NCI-H2227 (cell line): ENCODE data around the gene MAS1L.
A peak's percentile ranks its signal among the peaks of the same experiment; 100 is the strongest.

Experiments used
- DNase-seq: peaks from one replicate; lab custom pipeline; 2025; ENCODE audit not compliant: unreplicated experiment; lab: John Stamatoyannopoulos, UW

Gene MAS1L

DNA sequence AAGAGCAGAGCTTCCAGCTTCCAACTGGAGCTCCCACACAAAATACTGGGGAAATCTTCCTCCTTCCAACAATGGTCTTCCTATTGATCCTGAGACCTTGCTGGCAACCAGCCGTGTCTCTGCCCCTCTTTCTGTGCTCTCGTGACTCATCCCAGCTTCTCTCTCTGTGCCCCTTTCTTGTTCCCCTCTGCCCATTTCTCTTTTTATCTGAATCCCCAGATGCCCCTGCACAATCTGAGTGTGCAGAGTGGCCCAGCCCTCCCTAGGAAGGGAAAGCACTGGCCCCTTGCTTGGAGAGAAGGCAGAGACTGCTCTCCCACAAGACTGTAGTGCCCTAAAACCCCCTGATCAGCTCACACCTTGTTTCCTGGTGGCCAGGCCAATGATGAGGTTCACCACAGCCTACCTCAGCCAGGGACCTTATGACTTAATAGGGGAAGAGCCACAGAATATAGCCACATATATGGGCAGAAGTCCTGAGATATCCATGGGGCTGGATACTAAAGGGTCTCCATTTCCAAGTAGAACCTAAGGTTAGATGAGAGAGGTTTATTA, 23.1 kb upstream of the MAS1L start:
- DNase-seq, result no peak

DNA sequence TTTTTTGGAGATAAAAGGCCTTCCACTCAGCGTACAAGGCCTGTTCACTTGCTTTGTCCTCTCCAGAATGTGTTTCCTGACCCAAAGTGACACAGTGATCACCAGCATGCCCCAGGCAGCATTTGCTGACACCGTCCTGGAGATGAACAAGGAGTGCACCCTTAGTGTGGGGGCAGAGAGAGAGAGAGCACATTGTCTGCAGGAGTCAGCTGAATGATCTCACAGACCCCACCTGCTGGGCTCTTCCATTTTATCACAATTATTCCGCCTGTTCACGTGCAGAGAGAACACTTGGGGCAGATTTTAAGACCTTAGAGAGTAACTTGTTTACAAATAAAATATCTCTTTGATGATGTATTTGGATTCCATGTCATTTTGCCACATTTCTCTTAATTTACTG, 22.4 kb upstream of the MAS1L start:
- DNase-seq, result peak; percentile 67

DNA sequence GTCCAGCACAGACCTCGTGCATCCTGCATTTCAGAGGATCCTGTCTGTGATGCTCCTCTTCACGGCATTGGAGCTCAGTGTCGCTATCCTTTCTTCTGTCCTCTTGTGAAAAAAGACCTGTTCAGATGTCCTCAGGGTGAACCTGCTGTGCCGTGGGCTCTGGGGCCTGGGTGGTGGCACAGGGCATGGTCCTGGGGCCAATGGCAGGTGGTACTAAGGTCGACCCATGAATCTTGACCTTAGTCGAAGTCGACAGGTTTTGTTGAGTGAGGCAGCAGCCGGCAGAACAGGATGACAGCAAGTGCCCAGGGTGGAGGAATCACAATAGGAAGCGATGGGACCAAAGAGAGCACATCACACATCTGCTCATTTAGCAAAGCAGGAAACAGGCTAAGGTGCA, 22.0 kb upstream of the MAS1L start:
- DNase-seq, result no peak

DNA sequence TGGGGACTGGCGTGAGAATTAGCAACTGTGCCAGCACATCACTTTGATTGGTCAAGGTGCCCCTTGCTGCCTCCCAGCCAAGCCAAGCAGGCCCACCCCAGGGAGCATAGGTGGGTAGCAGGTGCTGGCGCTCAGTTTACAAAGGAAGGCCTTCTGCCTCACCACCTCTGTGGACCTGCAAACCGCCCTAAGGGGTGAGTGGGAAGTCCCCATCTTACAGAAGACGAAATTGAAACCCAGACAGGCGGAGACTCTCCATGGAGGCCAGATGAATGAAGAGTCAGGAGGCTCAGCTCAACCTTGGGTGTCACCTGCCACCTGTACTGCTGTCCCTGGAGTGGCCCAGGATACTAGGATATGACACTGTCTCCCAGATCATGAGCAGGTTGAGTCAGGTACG, 21.5 kb upstream of the MAS1L start:
- DNase-seq, result no peak

DNA sequence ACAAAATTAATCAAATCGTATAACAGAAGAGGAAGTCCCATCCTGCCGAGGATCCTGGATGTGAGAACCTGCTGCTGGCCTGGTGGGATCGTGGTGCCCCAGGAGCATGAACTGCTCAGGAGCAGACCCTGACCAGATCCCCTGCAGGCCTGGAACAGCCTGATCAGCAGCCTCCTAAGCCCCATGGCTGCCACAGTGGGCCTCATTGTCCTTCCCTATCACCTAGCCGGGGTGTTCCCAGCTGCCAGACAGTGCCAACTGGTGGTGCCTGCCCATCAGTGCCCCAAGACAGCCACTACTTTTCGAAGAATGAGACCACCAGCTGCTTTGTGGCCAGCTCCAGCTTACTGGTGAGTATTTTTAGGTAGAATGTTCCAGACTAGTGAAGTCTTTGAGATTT, 19.6 kb upstream of the MAS1L start:
- no peak for DNase-seq

DNA sequence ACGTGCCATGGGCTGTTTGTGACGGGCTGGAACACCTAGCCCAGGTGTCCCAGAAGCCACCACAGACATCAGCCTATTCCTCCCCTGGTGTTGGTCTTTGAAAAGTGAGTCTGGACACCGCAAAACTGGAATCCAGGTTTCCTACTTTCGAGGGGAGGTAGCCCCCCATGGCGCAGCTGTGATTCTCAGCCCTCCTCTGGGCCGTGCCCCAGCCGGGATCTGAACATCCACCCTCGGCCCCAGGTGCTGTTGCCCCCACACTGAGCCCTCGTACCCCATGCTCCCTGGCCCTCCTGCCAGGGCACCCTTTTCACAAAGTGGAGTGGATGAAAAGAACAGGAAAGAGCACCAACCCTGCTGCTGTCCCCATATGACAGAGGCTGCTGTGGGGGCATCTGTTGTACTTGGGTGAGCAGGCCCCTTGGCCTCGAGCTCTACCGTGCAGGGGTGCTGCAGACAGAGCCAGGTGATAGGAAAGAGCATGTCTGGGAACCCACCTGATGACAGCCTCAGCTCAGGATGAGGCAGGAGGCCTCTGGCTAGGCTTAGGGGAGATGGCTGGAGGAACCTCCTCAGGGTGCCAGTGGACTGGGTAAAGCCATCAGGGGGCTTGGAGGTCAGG, 18.8 kb upstream of the MAS1L start:
- DNase-seq, result no peak

DNA sequence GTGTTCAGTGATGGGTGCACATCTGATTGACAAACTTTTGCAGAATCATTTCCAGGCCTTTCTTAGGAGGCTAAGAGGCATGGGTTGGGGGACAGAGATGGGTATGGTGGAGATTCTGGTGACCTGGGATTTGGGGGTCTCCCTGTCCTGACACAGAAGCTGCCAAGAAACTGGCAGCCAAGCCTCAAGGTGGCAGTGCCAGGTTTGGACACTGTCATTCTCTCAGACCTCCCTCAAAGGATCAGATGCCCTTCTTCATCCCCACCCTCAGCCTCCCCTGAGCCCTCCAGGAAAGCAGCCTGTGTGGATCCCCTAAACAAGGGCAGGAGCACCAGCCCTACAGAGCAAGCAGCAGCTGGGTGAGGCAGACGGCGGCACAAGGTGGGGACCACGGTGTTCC, 18.1 kb upstream of the MAS1L start:
- no peak for DNase-seq

DNA sequence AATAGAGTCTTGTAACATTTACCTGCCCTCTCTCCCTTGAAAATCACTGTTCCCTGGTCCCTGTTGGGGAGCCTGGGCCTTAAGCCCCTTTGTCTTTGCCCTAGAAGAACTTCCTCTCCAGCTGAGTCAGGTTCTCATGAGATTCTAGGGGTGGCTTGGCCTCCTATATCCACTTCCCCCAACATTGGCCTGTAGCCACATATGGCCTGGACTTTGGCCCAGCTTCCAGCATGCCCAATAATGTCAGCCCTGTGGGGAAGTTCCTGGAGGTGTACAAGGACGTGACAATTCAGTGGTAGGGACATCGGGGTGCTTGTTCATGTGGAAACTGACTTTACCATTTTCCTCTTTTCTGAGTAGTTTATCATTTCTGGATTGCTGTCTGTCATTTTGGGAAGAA, 17.2 kb upstream of the MAS1L start:
- DNase-seq, result no peak

DNA sequence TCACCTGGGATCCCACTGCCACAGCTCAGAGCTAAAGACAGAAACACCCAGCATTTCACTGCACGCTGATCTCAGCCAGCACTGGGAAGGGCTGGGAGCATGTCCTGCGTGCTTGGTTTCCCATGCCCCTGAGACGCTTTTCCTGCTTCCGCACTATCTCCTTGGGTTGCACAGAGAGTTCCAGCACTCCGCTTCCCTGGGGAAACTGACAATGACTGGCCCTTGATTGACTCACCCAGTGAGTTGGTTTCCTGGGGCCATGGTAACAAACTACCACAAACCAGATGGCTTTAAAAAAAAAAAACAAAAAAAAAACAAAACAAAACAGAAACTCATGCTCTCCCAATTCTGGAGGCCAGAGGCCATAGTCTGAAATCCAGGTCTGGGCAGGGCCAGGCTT, 14.8 kb upstream of the MAS1L start:
- no peak for DNase-seq

DNA sequence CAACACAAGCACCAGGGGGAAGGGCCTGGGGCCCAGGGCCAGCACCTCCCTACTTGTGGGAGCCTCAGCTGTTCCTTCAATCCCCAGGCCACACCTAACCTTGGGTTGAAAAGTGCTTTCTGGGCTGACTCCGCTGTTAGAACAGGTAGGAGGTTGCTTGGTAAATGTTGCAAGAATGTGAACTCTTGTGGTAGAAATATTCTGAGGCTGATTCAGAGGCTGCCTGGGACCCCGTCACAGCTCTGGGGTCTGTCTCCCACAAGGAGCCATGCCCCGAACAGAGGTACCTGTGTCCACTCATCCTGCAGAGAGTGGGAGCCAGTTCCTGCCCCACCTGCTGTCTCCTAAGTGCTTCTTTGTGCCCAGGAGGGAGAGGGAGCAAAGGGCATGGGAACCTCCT, 14.4 kb upstream of the MAS1L start:
- no peak for DNase-seq

DNA sequence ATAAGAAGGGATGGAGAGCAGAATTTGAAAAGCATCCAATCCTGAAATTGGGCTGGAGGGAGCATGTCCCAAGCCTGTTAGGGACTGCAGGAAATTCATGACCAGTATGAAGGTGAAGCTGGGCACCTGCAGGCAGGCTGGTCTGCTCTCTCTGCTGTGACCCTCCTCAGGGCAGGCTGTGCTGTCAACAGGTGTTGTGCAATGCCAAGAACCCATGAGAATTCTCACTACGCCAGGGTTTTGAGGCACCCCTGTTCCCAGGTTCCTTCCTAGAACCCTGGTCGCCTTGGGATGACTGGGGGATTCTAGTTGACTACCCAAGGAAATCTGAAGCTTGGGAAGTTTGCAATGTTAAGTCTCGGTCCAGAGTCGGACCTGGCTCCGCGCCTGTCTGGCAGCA, 13.3 kb upstream of the MAS1L start:
- DNase-seq, result no peak

DNA sequence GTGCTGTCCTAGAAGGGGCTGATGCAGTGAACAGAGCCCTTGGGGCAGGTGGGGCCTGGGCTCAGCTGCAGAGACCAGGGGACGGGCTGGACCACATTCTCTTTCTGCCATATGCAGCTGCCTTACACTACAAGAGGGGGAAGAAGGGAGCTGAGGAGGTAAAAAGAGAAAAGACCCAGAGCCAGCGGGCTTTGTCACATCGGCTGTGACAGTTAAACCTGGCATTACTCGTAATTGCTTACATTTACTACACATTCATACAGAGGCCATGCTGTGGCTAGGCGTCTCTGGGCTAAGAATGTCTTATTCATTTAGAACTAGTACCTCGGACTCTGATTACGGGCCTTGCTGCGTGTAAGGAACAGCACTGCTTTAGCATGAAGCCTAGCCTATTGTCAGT, 12.8 kb upstream of the MAS1L start:
- DNase-seq, result no peak

DNA sequence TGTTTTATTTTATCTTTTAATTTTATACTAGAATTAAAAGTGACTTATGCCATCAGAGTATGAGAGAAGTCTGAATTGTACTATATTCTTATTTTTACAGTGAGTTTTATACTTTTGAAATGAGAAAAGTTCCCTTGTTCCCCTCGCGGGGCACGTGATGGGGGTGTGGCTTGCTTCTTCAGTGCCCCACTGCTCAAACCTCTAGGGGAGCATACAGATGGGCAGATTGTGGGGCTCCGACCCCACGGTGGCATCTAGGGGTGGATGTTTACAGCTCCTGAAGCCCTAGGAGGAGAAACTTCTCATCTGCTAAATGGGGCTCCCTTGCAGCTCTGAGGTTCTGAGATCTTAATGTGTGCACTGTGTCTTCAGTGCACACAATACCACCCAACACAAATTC, 11.9 kb upstream of the MAS1L start:
- no peak for DNase-seq

DNA sequence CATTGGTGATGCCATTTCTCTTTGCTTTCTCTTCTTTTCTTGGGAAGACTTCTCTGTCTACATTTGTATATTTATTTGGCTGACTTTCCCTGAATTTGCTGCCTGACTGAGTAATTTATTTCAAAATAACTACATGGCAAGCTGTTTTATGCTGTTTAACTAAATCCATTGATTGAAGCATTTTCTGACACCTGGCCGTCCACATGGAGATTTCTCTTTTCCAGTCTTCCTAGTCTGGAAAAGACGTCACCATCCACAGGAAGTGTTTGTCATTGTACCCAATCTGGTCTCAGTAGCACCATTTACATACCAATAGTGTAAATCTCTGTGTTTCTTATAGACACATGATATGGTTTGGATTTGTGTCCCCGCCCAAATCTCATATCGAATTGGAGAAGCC, 9.2 kb upstream of the MAS1L start:
- DNase-seq, result no peak

DNA sequence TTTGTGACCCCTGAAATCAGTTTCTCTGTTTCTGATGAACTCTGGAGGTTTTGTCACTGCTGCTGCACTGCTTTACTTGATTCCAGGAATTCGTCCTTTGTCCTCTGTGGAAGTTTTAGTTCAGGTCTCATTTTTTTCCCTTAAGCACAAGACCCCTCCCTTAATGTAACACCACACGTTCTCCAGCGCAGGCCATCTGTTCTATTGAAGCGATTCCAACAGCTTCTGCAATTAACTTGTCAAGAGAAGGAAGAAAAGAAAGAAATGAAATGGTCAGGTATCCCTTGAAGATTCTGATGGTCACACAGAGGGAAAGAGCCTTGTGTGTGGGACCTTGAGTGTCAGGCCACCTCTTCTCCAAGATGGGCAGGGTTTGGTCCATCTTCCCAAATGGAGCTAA, 7.8 kb upstream of the MAS1L start:
- DNase-seq, result no peak

DNA sequence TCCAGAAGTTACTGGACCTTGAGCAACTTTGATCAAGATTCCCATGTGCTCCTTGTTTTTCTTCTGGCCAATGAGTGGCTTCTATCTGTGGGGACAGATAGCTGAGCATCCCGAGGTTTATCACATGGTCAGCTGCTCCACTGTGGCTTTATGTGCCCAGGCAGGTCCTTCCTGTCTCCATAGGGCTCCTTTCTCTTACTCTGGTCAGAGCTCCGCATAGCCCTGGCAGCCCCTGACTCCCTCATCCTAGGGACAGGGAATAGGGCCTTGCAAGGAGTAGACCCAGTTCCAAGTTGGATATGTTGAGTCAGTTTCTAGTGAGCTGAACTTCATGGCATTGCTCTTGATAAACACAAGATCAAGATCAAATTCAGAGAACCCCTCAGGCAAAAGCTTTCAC, 6.4 kb upstream of the MAS1L start:
- no peak for DNase-seq

DNA sequence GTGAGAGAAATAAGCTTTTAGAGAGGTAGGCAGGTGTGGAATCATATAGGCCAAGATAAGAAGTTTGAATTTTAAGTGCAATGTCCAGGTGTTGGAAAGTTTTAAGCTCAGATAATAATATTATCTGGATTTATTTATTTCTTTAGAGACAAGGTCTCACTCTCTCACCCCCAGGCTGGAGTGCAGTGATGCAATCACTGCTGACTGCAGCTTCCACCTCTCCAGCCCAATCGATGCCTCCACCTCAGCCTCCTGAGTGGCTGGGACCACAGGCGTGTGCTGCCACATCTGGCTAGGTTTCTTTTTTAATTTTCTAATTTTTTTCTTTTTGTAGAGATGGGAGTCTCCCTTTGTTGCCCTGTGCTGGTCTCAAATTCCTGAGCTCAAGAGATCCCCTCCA, 5.5 kb upstream of the MAS1L start:
- DNase-seq, result no peak

DNA sequence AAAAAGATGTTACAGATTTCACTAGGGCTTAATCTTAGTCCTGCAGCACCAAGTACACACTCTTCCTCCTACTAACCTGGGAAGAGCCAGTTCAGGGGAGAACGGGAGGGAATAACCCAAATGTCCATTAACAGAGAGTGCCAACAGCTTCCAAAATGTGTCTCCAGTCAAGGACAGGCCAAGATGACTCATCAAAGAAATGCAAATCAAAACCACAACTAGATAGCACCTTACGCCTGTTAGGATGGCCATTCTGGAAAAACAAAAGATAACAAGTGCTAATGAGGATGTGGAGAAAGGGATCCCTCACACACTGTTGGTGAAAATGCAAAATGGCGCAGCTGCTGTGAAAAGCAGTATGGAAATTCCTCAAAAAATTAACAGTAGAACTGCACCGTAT, 3.8 kb upstream of the MAS1L start:
- DNase-seq, result no peak

DNA sequence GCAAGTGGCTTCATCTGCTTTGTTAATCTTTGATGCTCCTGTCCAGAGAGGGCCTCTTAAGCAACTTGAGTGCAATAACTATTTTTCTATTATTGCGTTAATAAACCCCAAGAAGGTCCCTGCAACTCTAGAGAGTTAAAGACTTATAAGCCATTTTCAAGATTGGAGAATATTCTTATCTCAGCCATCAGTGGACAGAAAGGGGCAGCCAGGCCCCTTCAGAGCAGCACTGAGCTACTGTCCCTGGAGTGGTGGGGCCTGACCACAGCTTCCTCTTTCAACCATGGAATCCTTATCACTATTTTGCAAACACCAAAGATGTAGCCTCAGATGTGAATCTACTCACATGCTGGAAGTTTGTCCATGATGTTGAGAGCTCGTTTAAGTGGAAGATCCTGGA, 2.8 kb upstream of the MAS1L start:
- no peak for DNase-seq

DNA sequence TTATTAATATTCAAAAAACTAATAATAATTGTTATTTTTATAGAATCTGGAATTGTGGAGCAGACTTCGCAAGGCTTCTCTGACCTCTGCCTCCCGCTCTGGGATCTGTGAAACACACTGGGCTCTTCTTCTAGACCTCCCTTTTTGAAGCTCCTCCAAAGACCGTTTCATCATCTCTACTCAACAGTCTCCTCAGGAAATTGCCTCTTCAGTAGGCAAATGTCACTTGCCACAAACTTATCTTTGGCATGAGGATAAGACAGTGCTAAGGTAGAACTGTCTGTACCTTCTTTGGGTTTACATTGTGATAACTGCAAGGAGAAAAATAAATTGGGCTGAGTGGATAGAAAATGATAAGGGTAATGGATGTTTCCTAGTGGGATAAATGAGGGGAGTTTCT, 2.3 kb upstream of the MAS1L start:
- DNase-seq, result no peak

DNA sequence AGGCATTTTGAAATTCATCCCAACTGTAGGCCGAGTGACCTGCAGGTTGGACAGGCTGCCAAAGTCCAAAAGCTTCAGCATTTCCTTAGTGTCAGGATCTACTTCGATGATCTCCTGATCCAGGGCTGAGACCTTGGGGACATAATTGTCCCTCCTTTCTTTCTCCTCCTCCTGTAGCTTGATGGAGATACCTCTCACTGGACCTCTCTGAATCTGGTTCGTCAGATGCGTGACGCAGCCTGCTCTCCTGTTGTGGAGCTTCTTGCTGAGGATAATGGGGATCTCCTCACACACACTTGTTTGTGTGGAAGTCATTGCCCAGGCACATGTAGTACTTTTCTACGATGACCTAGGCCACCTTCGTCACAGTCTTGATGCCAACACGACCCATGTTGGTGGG, 1.5 kb upstream of the MAS1L start:
- DNase-seq, result no peak

DNA sequence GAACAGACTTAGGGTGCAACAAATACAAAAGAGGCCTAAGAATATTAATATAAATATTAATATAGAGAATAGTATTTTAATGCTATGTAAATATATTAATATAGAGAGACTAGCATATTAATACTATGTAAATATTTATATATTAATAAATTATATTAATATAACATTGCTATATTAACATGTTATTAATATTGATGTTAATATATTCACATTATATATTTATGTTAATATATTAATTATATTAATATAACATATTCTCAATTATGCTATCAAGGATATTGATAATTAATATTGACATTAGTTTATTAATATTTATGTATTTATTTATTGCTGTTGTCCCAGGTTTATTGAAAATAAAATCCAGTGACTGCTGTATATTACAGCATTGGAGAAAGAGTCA, 1.1 kb upstream of the MAS1L start:
- DNase-seq, result no peak

DNA sequence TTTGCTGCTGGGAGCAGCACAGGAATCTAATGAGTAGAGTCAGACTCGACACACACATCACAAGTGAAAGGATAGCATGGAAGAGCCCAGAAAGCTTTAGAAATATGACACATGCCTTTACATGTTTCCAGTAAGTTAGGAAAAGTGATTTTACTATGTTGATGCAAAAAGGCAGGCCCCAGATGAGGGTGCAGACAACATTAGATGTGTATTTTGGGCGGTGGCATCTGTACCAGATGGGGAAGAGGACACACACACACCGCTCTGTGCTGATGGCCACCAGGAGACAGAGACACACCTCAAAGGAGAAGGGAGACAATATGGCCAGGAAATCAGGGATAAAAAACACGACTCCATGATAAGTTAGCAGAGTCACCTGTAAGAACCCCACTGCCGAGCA, 625 bp downstream of the MAS1L start:
- DNase-seq, result no peak

DNA sequence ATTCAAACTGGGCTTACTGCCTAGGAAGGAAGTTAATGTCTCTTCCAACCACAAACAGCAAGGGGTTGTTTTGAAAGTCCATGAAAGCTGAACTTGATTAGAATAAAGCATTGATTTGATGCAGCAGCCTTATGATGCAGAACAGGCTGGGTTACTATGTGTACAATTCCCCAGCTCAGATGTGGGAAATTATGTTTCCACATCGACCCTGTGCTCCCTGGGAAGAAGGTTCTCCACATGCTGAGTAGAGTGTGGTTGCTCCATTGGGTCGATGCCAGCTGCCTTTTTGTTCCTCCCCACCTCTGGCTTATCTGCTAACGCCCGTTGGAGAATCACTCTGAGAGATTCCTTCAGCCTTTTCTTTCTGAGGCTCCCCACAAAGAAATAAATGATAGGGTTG, 1.2 kb downstream of the MAS1L start:
- peak; percentile 64 for DNase-seq
